Measurements from ENCODE around the gene QRSL1. TPM values are rescaled to one million over a fixed set of nuclear protein-coding genes. Genes with fewer than 3 reads are reported as not detected.

The QRSL1 gene
- total and polyA plus RNA-seq, 2 donors (not counting 1 experiment from before 2014, with no cell fraction given): 8.2 to 15.2 TPM

DNA sequence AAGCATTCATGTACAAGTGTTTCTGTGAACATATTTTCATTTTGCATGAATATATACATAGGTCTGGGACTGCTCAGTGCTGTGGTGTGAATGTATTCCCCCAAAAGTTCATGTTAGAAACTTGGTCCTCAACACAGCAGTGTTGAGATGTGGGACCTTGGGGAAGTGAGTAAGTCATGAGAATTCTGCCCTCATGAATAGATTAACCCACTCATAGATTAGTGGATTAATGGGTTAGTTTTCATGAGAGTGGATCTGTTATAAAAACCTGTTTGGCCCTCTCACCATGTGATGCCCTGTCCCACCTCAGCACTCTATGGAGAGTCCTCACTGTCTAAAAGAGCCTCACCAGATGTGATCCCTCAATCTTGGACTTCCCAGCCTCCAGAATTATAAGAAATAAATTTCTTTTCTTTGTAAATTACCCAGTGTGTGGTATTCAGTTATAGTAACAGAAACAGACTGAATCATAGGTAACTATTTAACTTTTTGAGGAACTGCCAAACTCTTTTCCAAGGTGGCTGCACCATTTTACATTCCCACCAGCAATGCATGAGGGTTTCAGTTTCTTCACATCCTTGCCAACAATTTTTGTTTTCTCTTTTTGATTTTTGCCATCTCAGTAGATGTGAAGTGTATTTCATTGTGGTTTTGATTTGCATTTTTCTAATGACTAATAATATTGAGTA lies 45.3 kb downstream of the QRSL1 start:
- Histone ChIP-seq H3K4me1 (ENCODE audit: control insufficient read depth, extremely low read depth, insufficient read depth, low read length) (no peaks in the 10 kb centered on the region), H4K20me1 (ENCODE audit: control insufficient read depth, extremely low read depth, insufficient read depth, low read length) (no peaks in the 10 kb centered on the region), H3K9ac (ENCODE audit: insufficient read depth, low read length) (no peak overlapping the region), H3K27me3 (ENCODE audit: control insufficient read depth, insufficient read depth, low read length) (no peaks in the 10 kb centered on the region), H3K27ac (ENCODE audit: insufficient read depth, low read length) (no peak overlapping the region), H2AFZ (ENCODE audit: low read length) (no peak overlapping the region), H3K36me3 (ENCODE audit: control insufficient read depth, insufficient read depth, low read length) (no peaks in the 10 kb centered on the region), H3K4me2 (ENCODE audit: extremely low read depth, insufficient read depth, low read length) (no peak overlapping the region), H3K4me3 (replicated peaks in 1 of 4; ENCODE audit: control extremely low read depth in 1 of 4, insufficient read depth in 1 of 4, low read depth in 3 of 4, low read length in 4 of 4) (no peak overlapping the region), H3K79me2 (ENCODE audit: control insufficient read depth, insufficient read depth, low read length) (no peaks in the 10 kb centered on the region), H3K9me3 (ENCODE audit: control insufficient read depth, insufficient read depth, low read depth, low read length) (no peaks in the 10 kb centered on the region)
- TF ChIP-seq EZH2 (IDR thresholded peaks at IDR 0.05; ENCODE audit: low read length, missing control alignments): no peak
- TF ChIP-seq, protein P1, sequence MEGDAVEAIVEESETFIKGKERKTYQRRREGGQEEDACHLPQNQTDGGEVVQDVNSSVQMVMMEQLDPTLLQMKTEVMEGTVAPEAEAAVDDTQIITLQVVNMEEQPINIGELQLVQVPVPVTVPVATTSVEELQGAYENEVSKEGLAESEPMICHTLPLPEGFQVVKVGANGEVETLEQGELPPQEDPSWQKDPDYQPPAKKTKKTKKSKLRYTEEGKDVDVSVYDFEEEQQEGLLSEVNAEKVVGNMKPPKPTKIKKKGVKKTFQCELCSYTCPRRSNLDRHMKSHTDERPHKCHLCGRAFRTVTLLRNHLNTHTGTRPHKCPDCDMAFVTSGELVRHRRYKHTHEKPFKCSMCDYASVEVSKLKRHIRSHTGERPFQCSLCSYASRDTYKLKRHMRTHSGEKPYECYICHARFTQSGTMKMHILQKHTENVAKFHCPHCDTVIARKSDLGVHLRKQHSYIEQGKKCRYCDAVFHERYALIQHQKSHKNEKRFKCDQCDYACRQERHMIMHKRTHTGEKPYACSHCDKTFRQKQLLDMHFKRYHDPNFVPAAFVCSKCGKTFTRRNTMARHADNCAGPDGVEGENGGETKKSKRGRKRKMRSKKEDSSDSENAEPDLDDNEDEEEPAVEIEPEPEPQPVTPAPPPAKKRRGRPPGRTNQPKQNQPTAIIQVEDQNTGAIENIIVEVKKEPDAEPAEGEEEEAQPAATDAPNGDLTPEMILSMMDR (conservative IDR thresholded peaks at IDR 0.05 in 1 of 2, IDR thresholded peaks at IDR 0.05 in 1 of 2; ENCODE audit: low read depth in 1 of 2, low read length in 2 of 2): no peak
- no peak for DNase-seq (ENCODE audit: low read depth in 2 of 2)

DNA sequence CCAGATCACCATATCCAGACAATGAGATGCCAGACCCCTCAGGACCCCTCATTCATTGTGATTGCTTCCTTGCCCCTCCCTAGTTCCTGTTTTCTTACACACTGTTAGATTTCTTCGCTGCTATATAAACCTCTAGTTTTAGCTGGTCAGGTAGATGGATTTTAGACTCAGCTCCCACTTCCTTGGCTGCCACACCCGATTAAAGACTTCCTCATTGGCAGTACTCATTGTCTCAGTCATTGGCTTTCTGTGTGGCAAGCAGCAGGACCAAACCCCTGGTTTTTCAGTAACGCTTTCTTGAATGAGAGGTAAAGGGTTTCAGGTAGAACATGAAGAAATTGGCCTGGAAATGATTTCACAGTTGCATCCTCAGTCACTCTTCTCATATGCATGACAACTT lies 47.9 kb downstream of the QRSL1 start:
- Histone ChIP-seq H3K36me3 (ENCODE audit: control insufficient read depth, insufficient read depth, low read length) (no peaks in the 10 kb centered on the region), H3K9ac (ENCODE audit: insufficient read depth, low read length) (no peak overlapping the region), H3K79me2 (ENCODE audit: control insufficient read depth, insufficient read depth, low read length) (no peaks in the 10 kb centered on the region), H4K20me1 (ENCODE audit: control insufficient read depth, extremely low read depth, insufficient read depth, low read length) (no peaks in the 10 kb centered on the region), H3K27me3 (ENCODE audit: control insufficient read depth, insufficient read depth, low read length) (no peaks in the 10 kb centered on the region), H3K4me3 (replicated peaks in 1 of 4; ENCODE audit: control extremely low read depth in 1 of 4, insufficient read depth in 1 of 4, low read depth in 3 of 4, low read length in 4 of 4) (no peak overlapping the region), H2AFZ (ENCODE audit: low read length) (no peak overlapping the region), H3K4me1 (ENCODE audit: control insufficient read depth, extremely low read depth, insufficient read depth, low read length) (no peaks in the 10 kb centered on the region), H3K27ac (ENCODE audit: insufficient read depth, low read length) (no peak overlapping the region), H3K9me3 (ENCODE audit: control insufficient read depth, insufficient read depth, low read depth, low read length) (no peaks in the 10 kb centered on the region), H3K4me2 (ENCODE audit: extremely low read depth, insufficient read depth, low read length) (no peak overlapping the region)
- DNase-seq (ENCODE audit: low read depth in 2 of 2): no peak
- TF ChIP-seq EZH2 (IDR thresholded peaks at IDR 0.05; ENCODE audit: low read length, missing control alignments): no peak
- TF ChIP-seq, protein P1 (conservative IDR thresholded peaks at IDR 0.05 in 1 of 2, IDR thresholded peaks at IDR 0.05 in 1 of 2; ENCODE audit: low read depth in 1 of 2, low read length in 2 of 2): no peak

DNA sequence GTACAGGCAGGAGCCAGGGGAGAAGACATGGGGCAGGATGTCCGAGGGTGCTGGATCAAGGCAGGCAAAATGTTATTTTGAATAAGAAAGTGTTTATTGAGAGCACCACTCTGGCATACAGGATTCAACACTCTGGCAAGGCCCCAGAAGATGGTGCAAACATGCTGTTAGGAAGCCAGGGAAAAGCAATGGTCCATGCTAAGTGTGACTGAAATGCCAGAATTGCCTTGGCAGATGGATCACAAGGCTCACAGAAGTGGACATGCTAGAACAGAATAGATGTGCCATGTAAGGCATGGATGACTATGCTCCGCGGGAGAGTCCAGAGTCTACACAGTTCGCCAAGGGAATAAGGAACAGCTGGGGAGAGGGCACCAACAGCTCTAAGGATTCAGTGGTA lies 54.6 kb downstream of the QRSL1 start:
- no peaks in the 10 kb centered on the region for H3K79me2 ChIP-seq (ENCODE audit: control insufficient read depth, insufficient read depth, low read length)
- DNase-seq (ENCODE audit: low read depth in 2 of 2): no peak

More for the DNA sequence above, 54.6 kb downstream of the QRSL1 start:
- TF ChIP-seq, protein P1 (conservative IDR thresholded peaks at IDR 0.05 in 1 of 2, IDR thresholded peaks at IDR 0.05 in 1 of 2; ENCODE audit: low read depth in 1 of 2, low read length in 2 of 2): no peak
- TF ChIP-seq EZH2 (IDR thresholded peaks at IDR 0.05; ENCODE audit: low read length, missing control alignments): no peak
- H3K36me3 ChIP-seq (ENCODE audit: control insufficient read depth, insufficient read depth, low read length): no peaks in the 10 kb centered on the region
- no peak overlapping the region for H3K4me3 ChIP-seq (replicated peaks in 1 of 4; ENCODE audit: control extremely low read depth in 1 of 4, insufficient read depth in 1 of 4, low read depth in 3 of 4, low read length in 4 of 4)
- H4K20me1 ChIP-seq (ENCODE audit: control insufficient read depth, extremely low read depth, insufficient read depth, low read length): no peaks in the 10 kb centered on the region
- H3K27me3 ChIP-seq (ENCODE audit: control insufficient read depth, insufficient read depth, low read length): no peaks in the 10 kb centered on the region
- no peak overlapping the region for H2AFZ ChIP-seq (ENCODE audit: low read length)
- no peak overlapping the region for H3K9ac ChIP-seq (ENCODE audit: insufficient read depth, low read length)
- H3K4me1 ChIP-seq (ENCODE audit: control insufficient read depth, extremely low read depth, insufficient read depth, low read length): no peaks in the 10 kb centered on the region
- H3K27ac ChIP-seq (ENCODE audit: insufficient read depth, low read length): no peak overlapping the region
- H3K4me2 ChIP-seq (ENCODE audit: extremely low read depth, insufficient read depth, low read length): no peak overlapping the region
- H3K9me3 ChIP-seq (ENCODE audit: control insufficient read depth, insufficient read depth, low read depth, low read length): no peaks in the 10 kb centered on the region
